ENCODE results near the gene HMCN2.

GRCh38 chr9:130399768-130400167 lies 134.2 kb downstream of the HMCN2 start:
- TF ChIP-seq, protein P1, sequence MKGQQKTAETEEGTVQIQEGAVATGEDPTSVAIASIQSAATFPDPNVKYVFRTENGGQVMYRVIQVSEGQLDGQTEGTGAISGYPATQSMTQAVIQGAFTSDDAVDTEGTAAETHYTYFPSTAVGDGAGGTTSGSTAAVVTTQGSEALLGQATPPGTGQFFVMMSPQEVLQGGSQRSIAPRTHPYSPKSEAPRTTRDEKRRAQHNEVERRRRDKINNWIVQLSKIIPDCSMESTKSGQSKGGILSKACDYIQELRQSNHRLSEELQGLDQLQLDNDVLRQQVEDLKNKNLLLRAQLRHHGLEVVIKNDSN (IDR thresholded peaks at IDR 0.05; ENCODE audit: borderline replicate concordance, low read depth): no peak
- TF ChIP-seq POLR2AphosphoS5 (IDR thresholded peaks at IDR 0.05; ENCODE audit: low read depth, low read length) (no peak), JUND (IDR thresholded peaks at IDR 0.05) (no peak), GABPA (IDR thresholded peaks at IDR 0.05; ENCODE audit: low read depth) (no peak), CTCF (IDR thresholded peaks at IDR 0.05) (no peak), EP300 (IDR thresholded peaks at IDR 0.05; ENCODE audit: borderline replicate concordance in 1 of 2, low read depth in 1 of 2, low read length in 1 of 2) (peak in 1 of 2 experiments; percentile 66; a peak in 1 of 4 replicates), RXRA (IDR thresholded peaks at IDR 0.05; ENCODE audit: borderline replicate concordance, low read depth) (no peak), RAD21 (IDR thresholded peaks at IDR 0.05; ENCODE audit: low read length) (no peak)
